Suprapubic skin (tissue), 4 donors: Measurements from ENCODE around the gene GJA3. TPM values are rescaled to one million over a fixed set of nuclear protein-coding genes. Genes with fewer than 3 reads are reported as not detected.
A peak's percentile ranks its signal among the peaks of the same experiment; 100 is the strongest.

Source experiments
- DNase-seq, 2 donors: peaks; one replicate each; pipeline ENCODE4 v3.0.0-alpha.2; 2019; ENCODE audit warnings: low spot score in 2 of 2
- H3K27ac ChIP-seq: fragments of 200-600 bp; sonication (generic); one replicate; pipeline ENCODE4 v1.5.1; 2019
- H3K27me3 ChIP-seq: fragments of 200-600 bp; sonication (generic); one replicate; pipeline ENCODE4 v1.5.1; 2019
- H3K36me3 ChIP-seq: fragments of 200-600 bp; sonication (generic); one replicate; pipeline ENCODE4 v1.5.1; 2019
- H3K4me1 ChIP-seq: fragments of 200-600 bp; sonication (generic); one replicate; pipeline ENCODE4 v1.5.1; 2019
- H3K4me3 ChIP-seq: fragments of 200-600 bp; sonication (generic); one replicate; pipeline ENCODE4 v1.5.1; 2019; ENCODE audit warnings: mild to moderate bottlenecking
- H3K9me3 ChIP-seq: fragments of 200-600 bp; sonication (generic); one replicate; pipeline ENCODE4 v1.5.1; 2019
- EP300 ChIP-seq: sonication (generic); formaldehyde crosslinking; IDR thresholded peaks from one replicate; pipeline ENCODE4 v1.6.1; 2017; ENCODE audit warnings: antibody characterized with exemption
- POLR2A ChIP-seq, 2 donors: fragments of 450-650 bp; IDR thresholded peaks; one replicate each; pipeline ENCODE4 v1.6.1; 2017; ENCODE audit warnings: antibody characterized with exemption in 2 of 2, mild to moderate bottlenecking in 2 of 2, moderate library complexity in 2 of 2
- POLR2AphosphoS5 ChIP-seq, 3 donors: sonication (generic); formaldehyde crosslinking; IDR thresholded peaks; one replicate each; pipeline ENCODE4 v1.6.1; 2017; ENCODE audit warnings: antibody characterized with exemption in 3 of 3
- WGBS: methylation state at CpG from one replicate; pipeline ENCODE4 v1.1.5; 2018; 5-methylcytosine and 5-hydroxymethylcytosine counted together
- total RNA-seq, 4 donors: library from RNA; depleted of rRNA; stranded (reverse); fragments of >200 nt; gene quantifications; one replicate each; pipeline ENCODE4 v1.1.0, GENCODE V29; 2016
- TF ChIP-seq, protein P1 (sequence below), 2 donors: fragments of 200-600 bp in 1 of 2; fragments of 450-650 bp in 1 of 2; sonication (generic) in 1 of 2; IDR thresholded peaks; one replicate each; pipeline ENCODE4 v1.5.1; 2016 to 2019; ENCODE audit warnings: antibody characterized with exemption in 2 of 2, mild to moderate bottlenecking in 1 of 2, moderate library complexity in 1 of 2

Gene GJA3
- total RNA-seq, 4 donors from 2014 or later: 0.25 to 0.94 (median 0.30) TPM; not detected in 1

GRCh38 chr13:20188667-20189553 is 28.1 kb upstream of the GJA3 start:
- Histone ChIP-seq H3K36me3 (no peaks in the 10 kb centered on the region), H3K4me1 (peaks cover 25% of the 10 kb centered on the region), H3K27ac (no peak overlapping the region), H3K4me3 (no peak overlapping the region), H3K27me3 (peaks cover 22% of the 10 kb centered on the region), H3K9me3 (no peaks in the 10 kb centered on the region)
- DNase-seq: no peak
- no peak for TF ChIP-seq POLR2AphosphoS5 (IDR thresholded peaks at IDR 0.05)
- no peak for TF ChIP-seq POLR2A (IDR thresholded peaks at IDR 0.05)
- TF ChIP-seq, protein P1, sequence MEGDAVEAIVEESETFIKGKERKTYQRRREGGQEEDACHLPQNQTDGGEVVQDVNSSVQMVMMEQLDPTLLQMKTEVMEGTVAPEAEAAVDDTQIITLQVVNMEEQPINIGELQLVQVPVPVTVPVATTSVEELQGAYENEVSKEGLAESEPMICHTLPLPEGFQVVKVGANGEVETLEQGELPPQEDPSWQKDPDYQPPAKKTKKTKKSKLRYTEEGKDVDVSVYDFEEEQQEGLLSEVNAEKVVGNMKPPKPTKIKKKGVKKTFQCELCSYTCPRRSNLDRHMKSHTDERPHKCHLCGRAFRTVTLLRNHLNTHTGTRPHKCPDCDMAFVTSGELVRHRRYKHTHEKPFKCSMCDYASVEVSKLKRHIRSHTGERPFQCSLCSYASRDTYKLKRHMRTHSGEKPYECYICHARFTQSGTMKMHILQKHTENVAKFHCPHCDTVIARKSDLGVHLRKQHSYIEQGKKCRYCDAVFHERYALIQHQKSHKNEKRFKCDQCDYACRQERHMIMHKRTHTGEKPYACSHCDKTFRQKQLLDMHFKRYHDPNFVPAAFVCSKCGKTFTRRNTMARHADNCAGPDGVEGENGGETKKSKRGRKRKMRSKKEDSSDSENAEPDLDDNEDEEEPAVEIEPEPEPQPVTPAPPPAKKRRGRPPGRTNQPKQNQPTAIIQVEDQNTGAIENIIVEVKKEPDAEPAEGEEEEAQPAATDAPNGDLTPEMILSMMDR (IDR thresholded peaks at IDR 0.05): peak in 1 of 2 donors; percentile 21
- TF ChIP-seq EP300: no peak
- whole genome bisulfite sequencing: 87% methylated on average over 28 of the region's 28 CpGs

DNA sequence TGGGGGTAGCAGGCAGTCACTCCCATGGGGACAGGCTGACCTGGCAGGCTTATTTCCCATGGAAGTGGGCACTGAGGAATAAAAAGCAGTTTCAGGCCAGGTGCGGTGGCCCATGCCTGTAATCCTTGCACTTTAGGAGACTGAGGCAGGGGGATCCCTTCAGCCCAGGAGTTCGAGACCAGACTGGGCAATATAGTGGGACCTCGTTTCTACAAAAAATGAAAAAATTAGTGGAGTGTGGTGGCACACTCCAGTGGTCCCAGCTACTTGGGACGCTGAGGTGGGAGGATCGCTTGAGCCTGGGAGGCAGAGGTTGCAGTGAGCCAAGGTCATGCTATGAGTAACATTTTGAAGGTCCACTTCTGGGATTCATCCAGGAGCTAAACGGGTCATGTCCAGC is 25.9 kb upstream of the GJA3 start:
- no peak for DNase-seq
- Histone ChIP-seq H3K27me3 (peaks cover 1% of the 10 kb centered on the region), H3K4me3 (no peak overlapping the region), H3K36me3 (no peaks in the 10 kb centered on the region), H3K4me1 (peaks cover 4% of the 10 kb centered on the region), H3K9me3 (no peaks in the 10 kb centered on the region), H3K27ac (no peak overlapping the region)
- no peak for TF ChIP-seq POLR2A (IDR thresholded peaks at IDR 0.05)
- no peak for TF ChIP-seq POLR2AphosphoS5 (IDR thresholded peaks at IDR 0.05)
- TF ChIP-seq, protein P1 (IDR thresholded peaks at IDR 0.05): no peak
- TF ChIP-seq EP300: no peak
- 74% methylated on average over 6 of the region's 6 CpGs for WGBS

- 76% methylated on average over 12 of the region's 12 CpGs for WGBS
- Histone ChIP-seq H3K9me3 (no peaks in the 10 kb centered on the region), H3K36me3 (no peaks in the 10 kb centered on the region), H3K27ac (no peak overlapping the region), H3K4me3 (no peak overlapping the region), H3K27me3 (no peaks in the 10 kb centered on the region), H3K4me1 (no peaks in the 10 kb centered on the region)
- TF ChIP-seq POLR2AphosphoS5 (IDR thresholded peaks at IDR 0.05) (no peak), POLR2A (IDR thresholded peaks at IDR 0.05) (no peak), EP300 (no peak)
- TF ChIP-seq, protein P1 (IDR thresholded peaks at IDR 0.05): no peak
- DNase-seq: no peak
These were observed 24.7 kb upstream of the GJA3 start for GRCh38 chr13:20185366-20186056.

GRCh38 chr13:20182231-20182846 is 21.5 kb upstream of the GJA3 start:
- Histone ChIP-seq H3K4me3 (no peak overlapping the region), H3K9me3 (no peaks in the 10 kb centered on the region), H3K27me3 (peaks cover 13% of the 10 kb centered on the region), H3K4me1 (peaks cover 4% of the 10 kb centered on the region), H3K27ac (no peak overlapping the region), H3K36me3 (no peaks in the 10 kb centered on the region)
- DNase-seq: no peak
- no peak for TF ChIP-seq EP300
- no peak for TF ChIP-seq POLR2AphosphoS5 (IDR thresholded peaks at IDR 0.05)
- TF ChIP-seq, protein P1 (IDR thresholded peaks at IDR 0.05): peak; percentile 66 to 80
- WGBS: 20% methylated on average over 5 of the region's 5 CpGs

GRCh38 chr13:20181188-20181587 is 20.3 kb upstream of the GJA3 start:
- Histone ChIP-seq H3K27ac (no peak overlapping the region), H3K36me3 (no peaks in the 10 kb centered on the region), H3K27me3 (peaks cover 16% of the 10 kb centered on the region), H3K9me3 (no peaks in the 10 kb centered on the region), H3K4me3 (no peak overlapping the region), H3K4me1 (peaks cover 11% of the 10 kb centered on the region)
- WGBS: 57% methylated on average over 3 of the region's 3 CpGs
- DNase-seq: no peak
- TF ChIP-seq POLR2AphosphoS5 (IDR thresholded peaks at IDR 0.05) (no peak), EP300 (no peak), POLR2A (IDR thresholded peaks at IDR 0.05) (no peak)
